GM12892 (cell line): ENCODE data around the gene PDIA5.

Source experiments
- POLR2A ChIP-seq: IDR thresholded peaks from 2 replicates; pipeline ENCODE4 v1.6.1; 2011; ENCODE audit warnings: low read depth, low read length, control low read depth
- POLR2AphosphoS5 ChIP-seq: IDR thresholded peaks from 2 replicates; pipeline ENCODE4 v1.6.1; 2011; ENCODE audit warnings: low read depth, low read length, control low read depth

DNA sequence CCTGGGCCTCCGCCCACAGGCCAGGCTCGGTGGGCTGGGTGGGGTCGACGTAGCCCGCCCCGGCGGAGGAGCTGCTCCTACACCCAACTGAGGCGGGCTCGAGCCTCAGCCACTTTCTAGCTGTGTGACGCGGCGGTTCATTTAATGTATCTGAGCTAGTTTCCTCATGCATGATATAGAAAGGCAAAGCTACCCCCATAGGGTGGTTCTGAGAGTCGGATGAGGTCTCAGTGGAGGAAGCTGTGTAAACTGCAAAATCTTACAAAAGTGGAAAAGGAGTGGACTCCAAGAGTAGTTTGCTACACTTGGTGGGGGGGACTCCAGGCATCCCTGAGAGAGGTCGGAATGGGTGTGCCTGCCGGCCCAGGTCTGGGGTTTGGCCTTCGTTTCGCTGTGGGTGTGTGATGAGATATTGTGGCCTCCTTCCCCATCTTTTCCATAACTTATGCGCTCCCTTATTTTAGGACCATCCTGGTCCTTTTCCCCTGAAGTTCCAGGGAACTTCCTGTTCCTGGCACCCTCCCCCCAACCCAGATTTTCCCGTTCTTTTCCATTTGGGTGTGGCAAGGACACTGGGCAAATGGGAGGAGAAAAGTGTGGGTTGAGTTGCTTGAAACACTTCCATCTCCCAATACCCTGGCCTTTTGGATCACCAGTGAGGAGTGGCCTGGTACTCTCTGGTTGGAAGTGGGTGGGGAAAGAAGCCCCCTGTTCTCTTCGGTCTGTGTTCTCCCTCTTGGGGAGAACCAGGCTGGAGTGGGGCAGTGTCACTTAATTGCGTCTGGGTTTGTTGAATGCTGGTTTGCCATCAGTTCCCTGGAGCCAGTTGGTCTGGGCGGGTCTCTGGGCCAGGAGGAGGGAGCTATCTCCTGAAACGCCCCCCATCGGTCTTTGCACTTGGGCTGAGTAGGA is 1.1 kb downstream of the PDIA5 start:
- no peak for TF ChIP-seq POLR2A
- TF ChIP-seq POLR2AphosphoS5 = no peak
